IPS-15b (cell line): ENCODE measurements around the gene AMFR.

Experiments
- H3K27me3 ChIP-seq: one replicate; pipeline ENCODE4 v1.6.1; 2013; ENCODE audit warnings: low read length; ENCODE audit not compliant: control insufficient read depth, insufficient read depth
- H3K36me3 ChIP-seq: one replicate; pipeline ENCODE4 v1.6.1; 2013; ENCODE audit warnings: low read length; ENCODE audit not compliant: control insufficient read depth, insufficient read depth
- H3K4me1 ChIP-seq: one replicate; pipeline ENCODE4 v1.6.1; 2013; ENCODE audit warnings: mild to moderate bottlenecking, low read length; ENCODE audit not compliant: control insufficient read depth, insufficient read depth
- H3K4me3 ChIP-seq: one replicate; pipeline ENCODE4 v1.5.1; 2013; ENCODE audit warnings: low read depth, low read length
- H3K9ac ChIP-seq: one replicate; pipeline ENCODE4 v1.6.1; 2013; ENCODE audit warnings: low read depth, mild to moderate bottlenecking, low read length
- H3K9me3 ChIP-seq: one replicate; pipeline ENCODE4 v1.6.1; 2013; ENCODE audit warnings: mild to moderate bottlenecking, low read length; ENCODE audit not compliant: control insufficient read depth, insufficient read depth

AMFR gene

DNA sequence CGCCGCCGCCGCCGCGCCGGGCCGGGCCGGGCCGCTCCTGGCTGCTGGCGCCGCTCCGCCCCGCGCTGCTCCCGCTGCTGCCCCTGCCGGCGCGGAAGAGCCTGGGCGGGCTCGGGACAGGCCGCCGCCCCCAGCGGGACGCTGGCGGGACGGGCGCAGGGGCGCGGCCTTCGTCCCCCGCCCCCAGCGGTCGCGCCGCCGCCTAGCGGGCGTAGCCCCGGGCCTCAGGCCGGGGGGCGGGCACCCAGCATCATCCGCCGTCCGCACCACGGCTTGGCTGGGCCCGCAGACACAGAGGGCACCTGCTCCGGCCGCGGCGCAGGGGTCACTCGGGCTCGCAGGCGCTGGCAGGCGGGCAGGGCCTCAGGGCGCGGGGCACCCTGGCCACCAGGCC is at the start of gene AMFR:
AMFR (minus strand) TSS at position 107 of the 394 bp plus-strand sequence. CDS start 218 bp downstream, outside the sequence.
- Histone ChIP-seq H3K27me3 (peaks cover 7% of the 10 kb centered on the region), H3K4me3 (peak within 1 kb of the TSS; percentile 62), H3K4me1 (peaks cover 14% of the 10 kb centered on the region), H3K9me3 (no peaks in the 10 kb centered on the region), H3K36me3 (no peaks in the 10 kb centered on the region), H3K9ac (no peak within 1 kb of the TSS)

DNA sequence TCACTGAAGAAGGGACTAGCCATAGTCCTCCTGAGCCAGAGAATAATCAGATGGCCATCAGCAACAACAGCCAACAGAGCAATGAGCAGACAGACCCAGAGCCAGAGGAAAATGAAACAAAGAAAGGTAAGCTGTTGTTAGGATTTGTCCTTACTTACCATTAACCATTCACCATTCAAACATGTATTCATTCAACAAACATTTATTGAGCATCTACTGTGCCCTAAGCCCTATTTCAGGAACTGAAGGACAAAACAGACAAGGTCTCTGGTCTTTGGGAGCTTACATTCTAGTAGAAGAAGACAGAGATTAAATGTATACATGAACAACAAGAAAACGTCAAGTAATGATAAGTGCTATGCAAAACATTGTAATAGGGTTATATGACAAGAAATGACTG is 45.3 kb upstream of the AMFR start:
- H3K36me3 ChIP-seq: peaks cover 53% of the 10 kb centered on the region
- H3K4me3 ChIP-seq: no peak overlapping the region
- H3K9ac ChIP-seq: no peak overlapping the region
- H3K27me3 ChIP-seq: no peaks in the 10 kb centered on the region
- no peaks in the 10 kb centered on the region for H3K9me3 ChIP-seq
- H3K4me1 ChIP-seq: no peaks in the 10 kb centered on the region

DNA sequence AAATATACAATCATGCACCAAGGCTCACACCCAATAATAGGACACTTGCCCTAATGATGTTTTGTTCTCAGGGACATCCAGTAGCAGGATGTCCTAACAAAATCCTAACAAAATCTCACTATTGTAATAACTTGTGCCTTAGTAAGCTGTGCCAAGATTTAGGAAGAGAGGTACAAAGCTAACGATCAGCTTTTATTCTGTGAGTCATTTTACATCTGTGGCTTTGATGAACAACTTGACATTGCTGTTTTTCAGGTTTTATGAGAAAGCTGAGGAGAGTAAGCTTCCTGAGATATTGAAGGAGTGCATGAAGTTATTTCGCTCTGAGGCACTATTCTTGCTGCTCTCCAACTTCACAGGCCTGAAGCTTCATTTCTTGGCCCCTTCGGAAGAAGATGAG is 44.9 kb upstream of the AMFR start:
- peaks cover 51% of the 10 kb centered on the region for H3K36me3 ChIP-seq
- no peak overlapping the region for H3K9ac ChIP-seq
- H3K4me3 ChIP-seq: no peak overlapping the region
- no peaks in the 10 kb centered on the region for H3K27me3 ChIP-seq
- no peaks in the 10 kb centered on the region for H3K9me3 ChIP-seq
- no peaks in the 10 kb centered on the region for H3K4me1 ChIP-seq

DNA sequence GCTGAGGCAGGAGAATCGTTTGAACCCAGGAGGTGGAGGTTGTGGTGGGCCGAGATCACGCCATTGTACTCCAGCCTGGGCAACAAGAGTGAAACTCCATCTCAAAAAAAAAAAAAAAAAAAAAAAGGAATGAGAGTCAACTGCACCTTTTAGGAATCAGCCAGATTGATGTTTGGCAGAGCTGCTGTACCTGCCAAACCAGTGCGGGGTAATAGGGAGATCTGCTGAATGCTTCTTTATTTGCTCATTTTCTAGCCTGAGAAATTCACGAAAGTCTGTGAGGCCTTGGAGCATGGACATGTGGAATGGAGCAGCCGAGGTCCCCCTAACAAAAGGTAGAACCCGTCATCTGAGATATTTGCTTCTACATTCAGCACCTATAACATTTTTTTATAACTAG is 44.4 kb upstream of the AMFR start:
- peaks cover 50% of the 10 kb centered on the region for H3K36me3 ChIP-seq
- no peaks in the 10 kb centered on the region for H3K9me3 ChIP-seq

DNA sequence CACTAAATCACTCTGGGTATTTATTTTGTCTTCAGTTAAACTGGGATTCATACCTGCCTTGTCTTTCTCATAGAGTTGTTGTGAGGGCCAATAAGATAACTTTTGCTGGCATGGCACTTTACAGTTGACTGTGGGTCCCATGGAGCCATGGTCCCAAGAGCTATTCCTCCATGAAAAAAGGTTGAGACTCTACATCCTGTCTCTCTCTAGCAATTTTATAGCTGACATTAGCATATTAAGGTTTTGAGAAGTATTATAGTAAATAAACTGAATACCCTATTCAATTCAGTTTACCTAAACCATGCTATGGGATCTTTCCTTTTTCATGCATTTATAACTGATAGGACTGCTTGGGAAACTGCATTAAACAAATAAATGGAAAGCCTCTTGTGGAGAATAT is 43.5 kb upstream of the AMFR start:
- H3K9ac ChIP-seq: no peak overlapping the region
- no peaks in the 10 kb centered on the region for H3K4me1 ChIP-seq
- no peak overlapping the region for H3K4me3 ChIP-seq
- H3K36me3 ChIP-seq: peaks cover 50% of the 10 kb centered on the region
- no peaks in the 10 kb centered on the region for H3K27me3 ChIP-seq
- H3K9me3 ChIP-seq: no peaks in the 10 kb centered on the region

More for the DNA sequence above, 44.4 kb upstream of the AMFR start:
- H3K4me1 ChIP-seq: no peaks in the 10 kb centered on the region
- H3K9ac ChIP-seq: no peak overlapping the region
- no peak overlapping the region for H3K4me3 ChIP-seq
- H3K27me3 ChIP-seq: no peaks in the 10 kb centered on the region

DNA sequence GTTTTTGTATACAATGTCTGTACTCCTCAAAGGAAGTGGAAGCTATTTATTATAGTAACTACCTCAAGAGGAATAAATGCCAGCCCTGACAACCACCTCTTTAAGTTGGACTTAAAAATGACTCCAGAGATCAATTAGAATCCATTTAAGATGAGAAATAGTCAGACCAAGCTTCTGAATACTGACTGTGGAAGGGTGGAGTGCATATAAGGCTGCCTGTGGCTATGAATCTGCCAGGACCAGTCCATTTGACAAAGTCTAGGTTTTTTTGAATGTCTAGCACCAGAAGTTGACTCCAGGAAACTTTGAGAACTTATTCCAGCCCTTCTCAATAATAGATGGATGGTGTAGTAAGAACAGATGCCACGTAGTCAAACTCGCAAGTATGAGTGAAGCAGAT is 41.0 kb upstream of the AMFR start:
- Histone ChIP-seq H3K27me3 (no peaks in the 10 kb centered on the region), H3K36me3 (peaks cover 36% of the 10 kb centered on the region)

DNA sequence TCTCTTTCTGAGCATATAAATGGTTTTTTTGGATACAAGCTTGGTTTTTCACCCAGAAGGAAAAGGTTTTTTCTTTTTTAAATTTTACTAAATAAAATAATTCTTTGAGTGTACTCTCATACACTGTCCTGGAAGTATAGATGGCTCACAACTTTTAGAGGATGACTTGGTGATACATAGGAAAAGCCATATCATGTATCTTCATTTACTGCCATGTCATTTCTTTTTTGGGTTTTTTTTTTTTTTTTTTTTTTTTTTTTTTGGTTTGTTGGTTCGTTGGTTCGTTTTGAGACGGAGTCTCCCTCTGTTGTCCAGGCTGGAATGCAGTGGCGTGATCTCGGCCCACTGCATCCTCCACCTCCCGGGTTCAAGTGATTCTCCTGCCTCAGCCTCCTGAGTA is 37.8 kb upstream of the AMFR start:
- H3K9me3 ChIP-seq: no peaks in the 10 kb centered on the region
- no peaks in the 10 kb centered on the region for H3K4me1 ChIP-seq
- H3K27me3 ChIP-seq: no peaks in the 10 kb centered on the region
- H3K36me3 ChIP-seq: peaks cover 17% of the 10 kb centered on the region
- H3K4me3 ChIP-seq: no peak overlapping the region
- H3K9ac ChIP-seq: no peak overlapping the region

More for the DNA sequence above, 41.0 kb upstream of the AMFR start:
- Histone ChIP-seq H3K4me1 (no peaks in the 10 kb centered on the region), H3K9me3 (no peaks in the 10 kb centered on the region), H3K9ac (no peak overlapping the region), H3K4me3 (no peak overlapping the region)

DNA sequence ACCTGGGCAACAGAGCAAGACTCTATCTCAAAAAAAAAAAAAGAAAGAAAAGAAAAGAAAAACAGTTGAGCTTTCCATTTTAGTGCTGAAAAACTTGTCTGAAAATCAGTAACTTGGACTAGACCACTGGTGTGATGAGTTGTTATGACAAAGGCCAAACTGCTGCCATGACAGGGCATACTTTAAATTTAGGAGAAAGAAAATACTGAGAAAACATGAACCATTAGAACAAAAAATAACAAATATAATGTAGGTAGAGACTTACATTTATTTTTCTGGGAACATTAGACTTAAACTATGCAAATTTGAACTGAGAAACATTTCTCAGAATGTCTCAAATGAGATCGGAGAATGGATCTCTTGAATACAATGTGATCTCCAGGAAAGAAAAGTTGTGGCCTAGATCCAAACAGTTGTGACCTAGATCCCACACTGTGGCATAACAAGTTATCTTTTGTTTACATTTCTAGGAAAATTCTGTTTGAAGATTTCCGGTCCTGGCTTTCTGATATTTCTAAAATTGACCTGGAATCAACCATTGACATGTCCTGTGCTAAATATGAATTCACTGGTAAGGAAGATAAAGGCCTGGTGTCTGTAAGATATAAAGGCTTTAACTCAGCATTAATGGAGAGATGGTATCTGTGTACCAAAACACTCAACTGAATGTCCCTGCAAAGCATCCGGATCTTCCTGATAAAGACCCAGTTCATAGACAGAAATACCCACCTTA is 36.9 kb upstream of the AMFR start:
- no peak overlapping the region for H3K9ac ChIP-seq
- H3K4me3 ChIP-seq: no peak overlapping the region
- H3K9me3 ChIP-seq: no peaks in the 10 kb centered on the region
- H3K27me3 ChIP-seq: no peaks in the 10 kb centered on the region
- H3K36me3 ChIP-seq: peaks cover 17% of the 10 kb centered on the region
- H3K4me1 ChIP-seq: no peaks in the 10 kb centered on the region

DNA sequence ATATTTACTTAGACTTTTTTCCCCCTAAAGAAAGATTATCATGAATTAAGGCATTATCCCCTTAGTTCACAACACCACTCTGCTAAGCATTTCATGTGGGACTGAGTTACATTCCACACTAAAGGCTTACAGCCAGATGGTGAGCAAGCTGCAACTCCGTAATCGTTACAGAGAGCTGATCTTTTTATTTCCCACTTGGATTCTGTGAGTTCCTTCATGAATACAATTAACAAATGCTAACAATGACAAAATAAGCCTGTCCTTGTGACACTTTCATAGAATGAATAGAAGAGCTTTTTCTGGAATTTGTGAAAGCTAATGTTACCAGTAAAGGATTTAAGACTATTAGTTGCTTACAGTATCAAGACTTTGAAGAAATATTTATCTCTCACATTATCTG is 34.8 kb upstream of the AMFR start:
- no peaks in the 10 kb centered on the region for H3K4me1 ChIP-seq
- no peaks in the 10 kb centered on the region for H3K27me3 ChIP-seq
- H3K9me3 ChIP-seq: no peaks in the 10 kb centered on the region
- no peak overlapping the region for H3K4me3 ChIP-seq
- peaks cover 22% of the 10 kb centered on the region for H3K36me3 ChIP-seq
- H3K9ac ChIP-seq: no peak overlapping the region

DNA sequence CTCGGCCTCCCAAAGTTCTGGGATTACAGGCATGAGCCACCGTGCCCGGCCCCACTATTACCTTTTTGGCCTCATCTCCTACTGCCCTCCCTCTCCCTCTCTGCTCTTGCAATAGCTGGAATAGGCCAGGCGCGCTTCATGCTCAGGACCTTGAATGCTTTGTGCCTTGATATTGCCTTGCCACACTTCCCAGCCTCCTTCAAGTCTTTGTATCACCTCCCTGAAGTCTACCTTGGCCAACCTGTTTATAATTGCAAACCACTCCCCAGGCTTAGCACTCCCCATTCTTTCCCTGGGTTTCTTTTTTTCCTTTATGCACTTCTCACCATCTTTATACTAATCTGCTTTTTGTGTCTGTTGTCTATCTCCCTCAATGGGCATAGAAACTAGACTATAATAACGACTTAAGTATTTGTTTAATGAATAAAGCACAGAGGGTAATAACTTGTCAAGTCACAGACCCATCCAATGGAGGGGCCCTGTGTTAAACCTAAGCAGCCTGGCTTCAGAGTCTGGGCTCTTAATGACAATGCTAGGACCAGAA is 32.7 kb upstream of the AMFR start:
- H3K36me3 ChIP-seq: peaks cover 19% of the 10 kb centered on the region

DNA sequence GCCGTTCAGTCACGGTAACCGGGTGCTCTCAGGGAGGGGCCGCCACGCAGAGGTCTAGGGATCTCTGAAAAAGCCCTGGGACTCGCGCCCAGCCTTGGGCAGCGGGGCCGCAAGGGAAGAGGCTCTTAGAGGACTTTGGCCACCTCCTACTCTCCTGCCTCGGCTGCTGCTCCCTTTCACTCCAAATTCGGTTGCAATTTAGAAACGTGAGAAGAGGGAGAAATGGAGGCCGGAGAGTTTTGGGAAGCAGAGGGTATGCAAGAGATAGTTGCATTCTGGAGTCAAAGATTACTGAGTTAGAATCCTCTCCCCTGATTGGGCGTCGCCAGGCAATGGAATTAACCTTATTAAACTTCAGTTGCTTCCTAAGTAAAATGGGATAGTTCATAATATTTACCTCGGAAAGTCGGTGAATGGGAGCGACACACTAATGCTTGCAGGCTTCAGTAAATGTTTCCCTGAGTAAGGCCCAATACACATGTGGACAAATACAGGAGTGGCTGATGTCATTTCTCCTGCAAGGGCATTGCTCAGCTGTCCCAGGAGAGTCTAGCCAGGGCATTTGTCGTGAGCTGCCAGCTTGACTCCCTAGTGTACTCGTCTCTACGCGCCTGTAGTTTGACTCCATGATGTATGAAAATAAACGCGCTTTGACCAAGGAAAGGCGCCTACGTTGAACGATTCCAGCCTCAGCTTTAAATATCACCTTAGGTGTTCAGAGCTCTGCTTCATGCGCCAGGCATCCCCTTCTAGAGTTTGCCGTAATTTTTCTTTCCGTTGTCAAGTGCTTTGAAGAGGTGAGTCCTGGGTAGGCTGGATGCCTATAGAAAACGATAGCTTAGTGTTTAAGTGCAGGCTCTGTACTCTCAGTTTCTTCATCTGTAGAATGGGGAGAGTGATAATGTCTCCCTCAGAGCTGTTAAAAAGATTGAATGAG is 26.7 kb upstream of the AMFR start:
- Histone ChIP-seq H3K27me3 (no peaks in the 10 kb centered on the region), H3K9ac (peak overlapping the region; percentile 86), H3K4me1 (peaks cover 14% of the 10 kb centered on the region), H3K9me3 (no peaks in the 10 kb centered on the region), H3K36me3 (peaks cover 10% of the 10 kb centered on the region), H3K4me3 (peak overlapping the region; percentile 96)

More for the DNA sequence above, 32.7 kb upstream of the AMFR start:
- Histone ChIP-seq H3K9me3 (no peaks in the 10 kb centered on the region), H3K9ac (no peak overlapping the region), H3K4me1 (no peaks in the 10 kb centered on the region), H3K27me3 (no peaks in the 10 kb centered on the region), H3K4me3 (no peak overlapping the region)
